GM18517 (cell line): Measurements from ENCODE around the gene SRSF10.
"Not testable (repeated sequence)": the region's sequence is repeated elsewhere in the genome, so short reads cannot be mapped to it uniquely, and the experiment has no call there.

Experiments
- ATAC-seq: cut with Tn5 transposase; IDR thresholded peaks from one replicate; pipeline ENCODE4 v1.9.1; 2021; ENCODE audit warnings: mild to moderate bottlenecking, moderate library complexity; ENCODE audit not compliant: unreplicated experiment

Gene SRSF10

DNA sequence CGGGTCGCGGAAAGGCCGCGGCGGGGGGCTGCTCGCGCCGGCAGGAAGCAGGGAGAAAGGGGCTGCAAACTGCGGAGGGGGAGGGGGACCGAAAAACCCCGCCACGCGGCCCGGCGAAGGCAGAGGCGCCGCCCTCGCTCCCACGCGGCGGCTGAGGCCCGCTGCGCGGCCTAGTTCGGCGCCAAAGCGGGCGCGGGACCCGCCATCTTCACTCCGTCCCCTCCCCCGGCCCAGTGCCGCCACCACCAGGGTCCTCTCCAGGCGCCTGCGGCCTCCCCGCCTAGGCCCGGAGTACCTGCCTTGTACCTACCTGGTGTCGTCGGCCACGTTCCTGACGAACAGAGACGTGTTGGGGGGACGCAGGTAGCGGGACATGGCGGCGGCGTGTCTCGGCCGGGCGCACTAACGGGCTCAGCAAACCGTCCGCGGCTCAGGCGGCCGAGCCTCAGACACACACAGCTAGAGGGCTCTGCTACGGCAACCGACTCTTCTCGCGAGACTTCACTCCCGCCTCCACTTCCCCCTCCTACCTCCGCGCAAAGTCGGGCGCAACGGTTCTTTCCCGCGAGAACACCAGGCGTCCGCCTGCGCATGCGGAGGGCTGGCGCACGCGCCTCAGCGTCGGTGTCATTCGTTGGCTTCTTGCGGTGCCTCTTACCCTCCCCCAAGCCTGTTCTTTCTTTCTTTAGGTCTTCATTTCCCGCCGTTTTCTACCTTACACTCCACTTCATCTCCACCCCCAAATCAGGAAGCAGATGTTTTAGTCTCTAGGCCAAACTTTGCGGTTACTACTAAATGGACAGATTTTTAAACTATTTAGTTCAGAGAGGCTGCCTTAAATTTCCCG is at the start of gene SRSF10:
Gene SRSF10, minus strand, starts transcription at position 447 of the 847 bp plus-strand sequence. Its CDS starts 72 bp downstream, at position 375.
- ATAC-seq = peak; percentile 83

DNA sequence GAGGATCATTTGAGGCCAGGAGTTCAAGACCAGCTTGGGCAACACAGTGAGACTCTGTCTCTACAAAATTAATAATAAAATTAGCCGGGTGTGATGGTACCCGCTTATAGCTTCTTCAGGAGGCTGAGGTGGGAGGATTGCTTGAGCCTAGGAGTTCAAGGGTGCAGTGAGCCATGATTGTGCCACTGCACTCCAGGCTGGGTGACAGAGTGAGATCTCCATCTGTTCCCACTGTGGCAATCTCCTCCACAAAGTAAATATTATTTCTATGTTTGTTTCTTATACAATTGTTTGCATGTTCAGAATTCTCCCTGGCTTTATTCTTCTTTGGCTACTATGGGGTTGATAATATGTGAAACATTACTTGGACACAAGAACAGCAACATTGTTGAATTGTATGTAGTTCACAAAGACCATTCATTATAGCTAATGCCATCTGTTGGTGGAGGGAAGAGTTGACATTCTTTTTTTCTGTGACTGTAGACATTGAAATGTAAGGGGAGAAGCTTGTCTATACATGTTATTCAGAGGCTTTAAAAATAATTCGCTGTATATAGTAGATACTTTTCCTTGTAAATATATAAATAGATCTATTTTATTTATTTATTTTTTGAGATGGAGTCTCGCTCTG is 47.8 kb upstream of the SRSF10 start:
- no peak for ATAC-seq

DNA sequence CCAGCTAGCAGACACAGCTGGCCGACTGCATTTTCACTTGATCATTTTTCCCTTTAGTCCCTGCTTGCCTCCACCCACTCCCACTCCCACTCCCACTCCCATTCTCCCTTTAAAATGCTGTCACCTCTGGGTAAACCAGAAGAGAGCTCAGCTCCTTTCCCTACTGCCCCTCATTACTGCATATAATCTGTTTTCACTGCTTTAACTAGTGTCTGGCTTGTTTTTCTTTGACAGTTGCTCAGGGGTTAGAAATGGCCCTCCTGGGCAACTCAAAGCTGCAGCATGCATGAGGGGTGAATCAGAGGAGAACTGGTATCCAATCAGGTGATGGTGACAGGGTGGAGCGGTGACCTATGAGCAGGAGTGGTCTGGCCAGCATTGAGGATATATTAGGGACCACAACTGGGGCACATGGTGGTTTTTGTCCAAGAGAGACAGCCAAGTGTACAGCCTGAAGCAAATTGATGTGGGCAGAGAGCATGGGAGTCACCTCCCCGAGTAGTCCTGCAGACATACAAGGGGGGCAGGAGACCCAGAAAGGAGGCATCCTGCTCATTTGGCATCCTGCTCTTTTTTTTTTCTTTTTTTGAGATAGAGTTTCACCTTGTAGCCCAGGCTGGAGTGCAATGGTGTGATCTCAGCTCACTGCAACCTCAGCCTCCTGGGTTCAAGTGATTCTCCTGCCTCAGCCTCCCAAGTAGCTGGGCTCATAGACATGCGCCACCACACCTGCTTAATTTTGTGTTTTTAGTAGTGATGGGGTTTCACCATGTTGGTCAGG is 42.6 kb upstream of the SRSF10 start:
- ATAC-seq = no peak

DNA sequence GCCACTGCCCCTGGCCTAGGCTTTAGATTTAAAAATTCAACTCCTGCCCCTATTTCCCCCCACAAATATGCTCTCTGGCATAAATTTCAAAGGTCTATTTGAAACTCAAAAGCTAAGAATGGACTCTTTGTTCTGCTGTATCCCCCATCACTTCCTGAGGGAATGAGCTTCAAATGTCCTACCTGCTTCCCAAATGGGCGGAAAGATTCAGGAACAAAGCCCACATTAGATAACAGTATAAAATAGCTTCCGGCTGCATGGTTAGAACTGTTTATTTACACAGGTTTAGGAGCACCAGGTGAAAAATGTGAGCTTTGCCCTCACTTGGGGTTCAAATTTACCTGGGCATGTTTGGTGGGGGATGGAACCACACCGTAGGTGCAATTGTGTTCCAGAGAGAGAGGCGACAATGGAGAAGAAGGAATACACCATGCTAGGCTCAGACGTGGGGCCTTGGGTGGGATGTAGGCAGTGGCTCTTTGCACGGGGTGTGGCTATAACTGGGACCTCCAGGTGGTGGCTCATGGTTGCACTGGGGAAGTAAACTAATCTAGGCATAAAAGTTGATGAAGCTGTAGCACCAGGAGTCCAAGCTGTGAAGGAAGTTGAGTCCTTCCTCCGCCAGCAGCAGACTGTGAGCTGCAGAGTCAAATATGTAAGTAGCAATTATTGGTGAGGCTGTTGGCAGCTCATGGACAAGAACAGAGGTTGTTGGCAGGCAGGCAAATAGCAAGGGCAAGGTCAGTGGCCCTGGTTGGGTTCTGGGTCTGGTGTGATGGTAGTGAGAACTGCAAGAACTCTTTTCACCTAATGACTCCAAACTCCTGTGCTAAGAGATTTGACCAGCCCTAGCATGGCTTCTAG is 41.5 kb upstream of the SRSF10 start:
- no peak for ATAC-seq

DNA sequence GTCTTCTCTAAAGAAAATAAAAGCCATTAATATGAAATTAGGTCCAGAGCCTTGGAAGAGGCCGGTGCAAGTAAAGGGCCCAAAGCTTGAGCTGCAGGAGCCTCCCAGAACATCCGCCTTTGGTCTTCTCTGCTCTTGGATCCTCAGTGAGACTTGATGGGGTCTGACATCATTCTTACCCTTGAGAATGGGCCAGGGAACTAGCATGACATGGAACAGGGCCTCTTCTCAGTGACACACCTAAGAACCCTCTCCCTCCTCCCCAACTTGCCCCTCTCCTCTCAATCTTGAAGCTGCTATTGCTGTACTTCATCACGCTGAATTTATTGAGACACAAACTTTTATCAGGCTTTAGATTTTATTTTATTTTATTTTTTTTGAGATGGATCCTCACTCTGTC is 40.3 kb upstream of the SRSF10 start:
- ATAC-seq = no peak

DNA sequence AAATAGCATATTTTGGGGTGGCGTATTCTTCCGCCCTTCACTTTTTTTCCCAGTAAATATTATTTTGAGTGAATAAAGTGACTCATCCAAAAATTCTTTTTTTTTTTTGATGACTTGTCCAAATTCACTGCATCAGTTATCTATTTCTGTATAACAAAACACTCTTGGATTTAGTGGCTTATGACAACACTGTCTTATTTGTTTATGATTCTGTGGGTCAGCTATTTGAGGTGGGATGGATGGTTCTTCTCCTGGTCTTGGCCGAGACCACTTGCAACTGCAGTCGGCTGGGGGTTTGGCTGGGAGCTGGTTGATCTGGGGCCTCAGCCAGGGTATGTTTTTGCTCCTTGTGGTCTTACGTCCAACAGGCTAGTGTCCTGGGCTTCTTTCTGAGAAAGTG is 39.9 kb upstream of the SRSF10 start:
- ATAC-seq = no peak

DNA sequence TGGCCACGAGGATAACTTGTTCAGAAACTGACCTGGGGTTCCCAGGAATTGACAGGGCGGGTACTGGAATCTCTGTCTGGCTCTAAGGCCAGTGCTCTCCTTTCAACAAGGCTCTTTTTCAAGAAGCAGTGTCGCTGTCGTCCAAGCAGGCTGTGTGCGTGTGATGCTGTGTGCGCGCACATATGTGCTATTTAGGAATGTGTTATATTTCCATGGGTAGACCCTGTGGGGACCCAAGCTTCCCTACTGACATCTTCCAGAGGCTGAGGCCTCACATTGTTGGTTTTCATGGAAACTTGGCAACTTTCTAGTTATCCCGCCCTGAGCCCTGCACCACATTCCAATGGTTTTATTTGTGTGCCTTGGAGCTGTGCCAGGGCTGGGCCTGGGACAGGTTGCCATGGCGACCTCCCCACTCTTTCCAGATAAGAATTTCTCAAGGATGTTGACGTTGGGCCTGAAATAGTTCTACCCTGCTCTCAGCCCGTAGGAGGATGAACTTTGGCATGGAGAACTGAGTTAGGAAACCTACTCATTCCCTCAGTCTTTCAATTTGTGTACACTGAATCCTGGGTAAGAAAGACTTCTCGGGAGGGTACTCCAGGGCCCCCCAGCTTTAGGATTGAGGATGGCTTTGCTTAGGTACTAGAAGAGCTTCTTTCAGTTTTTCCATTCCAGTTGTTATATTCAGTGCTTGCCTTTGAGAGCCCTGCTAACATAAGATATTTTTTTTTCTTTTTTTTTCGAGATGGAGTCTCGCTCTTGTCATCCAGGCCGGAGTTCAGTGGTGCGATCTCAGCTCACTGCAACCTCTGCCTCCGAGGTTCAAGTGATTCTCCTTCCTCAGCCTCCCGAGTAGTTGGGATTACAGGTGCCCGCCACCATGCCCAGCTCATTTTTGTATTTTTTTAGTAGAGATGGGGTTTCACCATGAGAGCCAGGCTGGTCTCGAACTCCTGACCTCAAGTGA is 38.8 kb upstream of the SRSF10 start:
- ATAC-seq = no peak

DNA sequence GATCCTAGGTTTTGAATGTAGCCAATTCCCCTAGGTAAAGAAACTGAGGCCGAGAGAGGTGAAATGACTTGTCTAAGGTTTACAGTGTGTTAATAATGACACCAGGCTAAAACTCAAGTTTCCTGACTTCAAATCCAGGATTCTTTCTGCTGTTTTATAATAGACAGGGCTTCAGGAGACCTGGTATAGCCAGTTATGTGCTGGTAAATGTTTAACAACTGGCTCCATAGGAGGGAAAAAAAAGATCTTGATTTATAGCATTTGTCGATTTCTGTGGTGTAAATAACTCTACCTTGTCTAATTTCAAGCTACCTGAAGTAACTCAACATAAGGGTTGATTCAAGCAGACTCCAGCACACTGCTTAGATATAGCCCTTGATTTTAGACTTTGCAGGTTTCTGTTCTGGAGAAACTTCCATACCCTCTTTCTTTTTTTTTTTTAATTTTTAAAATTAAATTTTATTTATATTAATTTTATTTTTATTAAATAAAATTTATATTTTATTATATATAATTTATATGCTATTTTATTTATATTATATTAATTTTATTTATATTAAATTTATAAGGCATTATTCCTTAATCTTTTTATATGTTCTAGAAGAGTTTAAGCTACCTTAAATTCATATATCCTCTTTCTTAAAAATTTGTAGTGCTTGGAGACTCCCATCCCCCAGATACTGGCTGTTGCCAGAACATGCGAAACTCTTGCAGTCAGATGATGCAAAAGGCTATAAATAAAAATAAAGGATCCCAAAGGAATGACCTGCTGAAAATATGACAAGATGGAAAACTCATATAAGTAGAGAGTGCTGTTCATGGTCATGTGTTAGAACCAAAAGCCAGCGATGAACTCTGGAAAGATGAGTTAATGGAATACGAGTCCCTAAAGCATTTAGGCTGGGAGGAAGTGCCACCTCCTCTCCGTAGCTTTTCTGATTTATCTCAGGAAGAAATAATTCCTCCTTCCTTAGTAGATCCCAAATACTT is 35.4 kb upstream of the SRSF10 start:
- no peak for ATAC-seq

DNA sequence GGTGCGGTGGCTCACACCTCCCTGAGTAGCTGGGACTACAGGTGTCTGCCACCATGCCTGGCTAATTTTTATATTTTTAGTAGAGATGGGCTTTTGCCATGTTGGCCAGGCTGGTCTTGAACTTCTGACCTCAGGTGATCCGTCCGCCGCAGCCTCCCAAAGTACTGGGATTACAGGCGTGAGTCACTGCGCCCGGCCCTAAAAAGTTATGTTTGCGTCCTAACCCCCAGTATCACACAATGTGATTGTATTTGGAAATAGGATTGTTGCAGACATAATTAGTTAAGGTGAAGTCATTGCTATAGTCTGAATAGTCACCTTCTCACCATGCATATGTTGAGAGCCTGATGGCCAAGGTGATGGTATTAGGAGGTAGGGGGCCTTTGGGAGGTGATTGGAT is 32.8 kb upstream of the SRSF10 start:
- ATAC-seq = not testable (repeated sequence)

DNA sequence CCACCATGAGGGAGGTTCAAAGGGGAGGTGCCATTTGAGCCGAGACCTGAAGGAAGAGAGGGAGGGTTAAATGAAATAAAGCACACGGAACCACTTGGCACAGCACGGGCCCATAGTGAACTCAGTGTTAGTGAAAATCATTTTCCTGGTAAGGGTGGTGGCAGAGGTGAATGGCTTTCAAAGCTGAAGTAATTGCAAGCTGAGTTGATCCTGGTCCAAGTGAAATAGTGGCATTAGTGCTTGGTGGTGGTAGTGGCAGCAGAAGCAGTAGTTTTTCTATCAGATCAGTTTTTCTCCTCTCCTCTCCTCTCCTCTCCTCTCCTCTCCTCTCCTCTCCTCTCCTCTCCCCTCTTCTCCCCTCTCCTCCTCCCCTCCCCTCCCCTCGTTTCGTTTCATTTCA is 30.5 kb upstream of the SRSF10 start:
- no peak for ATAC-seq

DNA sequence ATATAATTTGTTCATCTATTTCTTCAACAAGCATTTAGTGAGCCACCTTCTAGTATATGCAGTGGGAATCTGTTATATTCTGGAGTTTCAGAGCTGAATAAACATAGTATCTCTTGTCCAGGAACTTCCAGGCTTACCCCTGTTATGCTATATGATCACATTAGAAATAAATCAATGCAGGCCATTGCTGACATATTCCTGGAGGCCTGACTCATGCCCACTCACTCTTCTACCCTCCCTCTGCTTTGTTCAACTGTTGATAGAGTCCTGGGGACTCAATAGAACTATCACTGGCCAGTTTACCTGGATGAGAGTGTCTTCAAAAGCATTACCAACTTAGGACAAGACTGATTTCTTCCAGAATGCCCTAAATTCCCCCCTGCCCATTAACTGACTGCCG is 29.3 kb upstream of the SRSF10 start:
- ATAC-seq = no peak

DNA sequence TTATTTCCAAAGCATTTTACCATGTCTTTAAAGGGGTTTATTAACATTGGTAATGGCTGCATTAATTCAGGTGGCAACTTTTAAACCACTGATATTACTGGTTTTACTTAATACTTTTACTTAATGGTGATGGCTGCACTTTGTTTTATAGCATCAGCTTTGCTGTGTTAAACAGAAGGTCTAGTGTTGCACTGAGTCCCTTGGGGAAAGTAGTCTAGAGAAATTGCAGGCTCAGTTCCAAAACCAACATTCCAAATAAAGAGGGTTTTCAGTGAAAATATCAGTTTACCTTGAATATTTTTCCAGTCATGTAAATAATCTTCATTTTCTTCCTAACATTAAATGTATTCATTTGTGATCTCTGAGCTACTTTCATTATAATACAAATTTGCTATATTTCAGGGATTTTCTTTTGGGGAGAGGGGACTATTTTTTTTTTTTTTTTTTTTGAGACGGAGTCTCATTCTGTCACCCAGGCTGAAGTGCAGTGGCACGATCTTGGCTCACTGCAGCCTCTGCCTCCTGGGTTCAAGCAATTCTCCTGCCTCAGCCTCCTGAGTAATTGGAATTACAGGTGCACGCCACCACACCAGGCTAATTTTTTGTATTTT is 28.6 kb upstream of the SRSF10 start:
- not testable (repeated sequence) for ATAC-seq

DNA sequence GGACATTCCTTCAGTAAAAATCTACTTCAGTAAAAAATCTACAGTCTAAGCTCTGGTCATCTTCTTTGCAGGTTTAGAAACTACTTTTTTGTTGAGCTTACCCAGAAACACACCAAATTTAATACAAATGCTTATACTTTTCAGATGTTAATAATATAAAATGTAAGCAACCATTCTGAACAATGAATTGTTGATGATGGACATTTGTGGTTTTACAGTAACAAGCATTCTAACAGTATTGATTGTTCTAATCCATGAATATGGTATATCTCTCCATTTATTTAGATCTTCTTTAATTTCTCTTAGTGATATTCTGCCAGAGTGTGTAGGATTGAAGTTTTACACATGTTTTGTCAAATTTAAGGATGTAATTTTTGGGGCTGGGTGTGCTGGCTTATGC is 27.0 kb upstream of the SRSF10 start:
- ATAC-seq = no peak

DNA sequence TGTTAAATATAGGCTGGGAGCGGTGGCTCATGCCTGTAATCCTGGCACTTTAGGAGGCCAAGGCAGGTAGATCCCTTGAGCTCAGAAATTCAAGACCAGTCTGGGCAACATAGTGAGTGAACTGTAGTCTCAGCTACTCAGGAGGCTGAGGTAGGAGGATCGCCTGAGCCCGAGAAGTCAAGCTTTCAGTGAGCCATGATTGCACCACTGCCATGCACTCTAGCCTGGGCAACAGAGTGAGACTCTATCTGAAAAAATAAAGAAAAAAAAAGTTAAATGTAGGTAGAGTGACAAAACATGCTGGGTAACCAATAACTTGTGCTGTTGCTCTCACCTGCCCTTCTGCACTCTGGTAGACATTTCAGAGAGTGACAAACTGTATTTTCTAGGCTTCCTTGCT is 25.0 kb upstream of the SRSF10 start:
- ATAC-seq = no peak

DNA sequence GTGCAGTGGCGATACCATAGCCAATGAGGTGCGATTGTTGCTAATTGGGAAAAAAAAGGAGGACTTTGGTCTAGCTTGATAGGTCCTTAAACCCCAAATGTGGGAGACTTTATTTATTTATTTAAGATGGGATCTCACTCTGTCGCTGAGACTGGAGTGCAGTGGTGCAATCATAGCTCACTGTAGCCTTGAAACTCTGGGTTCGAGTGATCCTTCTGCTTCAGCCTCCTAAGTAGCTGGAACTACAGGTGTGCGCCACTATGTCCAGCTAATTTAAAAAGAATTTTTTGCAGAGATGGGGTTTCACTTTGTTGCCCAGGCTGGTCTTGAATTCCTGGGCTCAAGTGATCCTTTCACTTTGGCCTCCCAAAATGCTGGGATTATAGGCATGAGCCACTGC is 24.0 kb upstream of the SRSF10 start:
- no peak for ATAC-seq

DNA sequence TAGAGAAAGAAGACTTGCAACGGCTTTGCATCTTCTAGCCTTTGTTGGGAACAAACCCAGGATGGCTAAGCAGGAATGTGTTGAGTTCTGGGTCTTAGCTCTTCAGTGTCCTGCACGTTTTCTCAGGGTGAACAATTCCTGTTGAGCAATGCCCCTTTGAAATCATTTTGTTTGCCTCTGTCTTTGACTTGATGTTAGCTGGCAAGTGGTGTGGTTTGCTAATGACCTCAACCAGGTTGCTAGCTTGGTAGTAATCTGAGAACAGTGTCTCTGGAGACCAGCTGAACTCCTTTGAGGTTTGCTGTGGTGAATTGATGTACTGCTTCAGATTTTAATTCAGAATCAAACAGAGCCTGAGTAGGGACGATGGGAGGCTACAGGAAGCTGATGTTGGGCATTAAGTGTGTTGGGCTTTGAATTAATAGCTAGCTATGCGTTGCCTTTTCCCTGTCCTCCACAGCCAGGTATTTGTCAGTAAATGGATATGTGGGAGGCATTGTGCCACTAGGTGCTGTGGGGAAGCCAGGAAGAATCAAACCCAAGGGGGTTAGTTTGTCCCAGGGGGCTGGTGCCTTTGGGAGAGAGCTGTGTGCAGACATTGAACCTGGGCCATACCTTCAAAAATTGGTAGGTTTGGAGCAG is 23.3 kb upstream of the SRSF10 start:
- no peak for ATAC-seq

DNA sequence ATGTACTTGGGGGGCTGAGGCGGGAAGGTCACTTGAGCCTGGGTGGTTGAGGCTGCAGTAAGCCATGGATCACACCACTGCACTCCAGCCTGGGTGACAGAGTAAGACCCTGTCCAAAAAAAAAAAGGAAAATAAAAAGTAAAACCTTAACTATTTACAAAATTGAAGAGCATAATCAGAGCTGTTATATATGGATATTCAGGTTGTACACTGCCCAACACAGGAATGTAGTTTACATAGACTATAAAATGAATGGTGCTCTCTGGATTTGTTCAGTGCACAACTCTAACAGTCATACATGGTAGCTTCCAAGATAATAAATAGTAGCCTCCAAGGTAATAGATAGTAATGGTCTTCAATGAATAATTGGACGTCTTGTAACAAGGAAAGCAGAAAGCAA is 22.6 kb upstream of the SRSF10 start:
- no peak for ATAC-seq
